NCI-H2196 treated with DMSO at 0.1 percent for 48 hours (cell line): ENCODE data around the gene TRAF1.

ENCODE experiments used
- DNase-seq: peaks from one replicate; lab custom pipeline; 2025; ENCODE audit not compliant: unreplicated experiment; lab: John Stamatoyannopoulos, UW

The TRAF1 gene

GRCh38 chr9:120890320-120891244, 36.0 kb downstream of the TRAF1 start:
- DNase-seq: no peak

GRCh38 chr9:120889606-120890271, 36.9 kb downstream of the TRAF1 start:
- peak; percentile 40 for DNase-seq

GRCh38 chr9:120888626-120889025, 38.0 kb downstream of the TRAF1 start:
- DNase-seq: no peak

GRCh38 chr9:120886490-120886967, 40.1 kb downstream of the TRAF1 start:
- no peak for DNase-seq

- no peak for DNase-seq
Observed at GRCh38 chr9:120885958-120886357, 40.6 kb downstream of the TRAF1 start.

GRCh38 chr9:120885457-120885856, 41.1 kb downstream of the TRAF1 start:
- no peak for DNase-seq

- DNase-seq: no peak
Observed at GRCh38 chr9:120883608-120883996, 43.0 kb downstream of the TRAF1 start.

GRCh38 chr9:120882935-120883607, 43.5 kb downstream of the TRAF1 start:
- peak; percentile 52 for DNase-seq

GRCh38 chr9:120879446-120879845, 47.1 kb downstream of the TRAF1 start:
- no peak for DNase-seq

- DNase-seq: no peak
Observed at GRCh38 chr9:120878188-120879130, 48.1 kb downstream of the TRAF1 start.

GRCh38 chr9:120877276-120878034, 49.1 kb downstream of the TRAF1 start:
- DNase-seq: peak; percentile 48

GRCh38 chr9:120876842-120877240, 49.8 kb downstream of the TRAF1 start, which contains the start of gene PHF19:
Gene PHF19 (minus strand): TSS chr9:120877188. CDS start chr9:120874741, 2,447 bp downstream.
- no peak for DNase-seq

- DNase-seq: peak; percentile 93
Observed at GRCh38 chr9:120875954-120876841, 50.4 kb downstream of the TRAF1 start.

GRCh38 chr9:120875643-120875953, 51.0 kb downstream of the TRAF1 start:
- DNase-seq: no peak

- DNase-seq: no peak
Observed at GRCh38 chr9:120875195-120875565, 51.4 kb downstream of the TRAF1 start.

GRCh38 chr9:120874226-120875194, 52.1 kb downstream of the TRAF1 start:
- DNase-seq: no peak

- peak; percentile 81 for DNase-seq
Observed at GRCh38 chr9:120873512-120873911, 53.1 kb downstream of the TRAF1 start.
